ENCODE measurements around the gene KRTAP4-1. TPM values are rescaled to one million over a fixed set of nuclear protein-coding genes. Genes with fewer than 3 reads are reported as not detected.
"Not testable (repeated sequence)": the region's sequence is repeated elsewhere in the genome, so short reads cannot be mapped to it uniquely, and the experiment has no call there.

Gene KRTAP4-1
- polyA plus RNA-seq (ENCODE audit: insufficient read length in 4 of 4): not detected

GRCh38 chr17:41184480-41184961 lies at the start of gene KRTAP4-1:
Gene KRTAP4-1 (minus strand): TSS chr17:41184911. CDS start chr17:41184854, 57 bp downstream.
- no peak for DNase-seq (ENCODE audit: low read depth in 4 of 4, low spot score in 2 of 4)

GRCh38 chr17:41232399-41233105 lies 47.8 kb upstream of the KRTAP4-1 start, which contains the start of gene KRTAP9-3:
Gene KRTAP9-3 (plus strand): TSS chr17:41232449. CDS start chr17:41232502, 53 bp downstream.
- not testable (repeated sequence) for DNase-seq (ENCODE audit: low read depth in 4 of 4, low spot score in 2 of 4)

GRCh38 chr17:41231731-41232130 lies 47.0 kb upstream of the KRTAP4-1 start:
- no peak for DNase-seq (ENCODE audit: low read depth in 4 of 4, low spot score in 2 of 4)

GRCh38 chr17:41230094-41230493 lies 45.4 kb upstream of the KRTAP4-1 start:
- no peak for DNase-seq (ENCODE audit: low read depth in 4 of 4, low spot score in 2 of 4)

- not testable (repeated sequence) for DNase-seq (ENCODE audit: low read depth in 4 of 4, low spot score in 2 of 4)
These were observed 41.9 kb upstream of the KRTAP4-1 start, which contains the start of gene KRTAP9-2 for GRCh38 chr17:41226598-41227095. Gene KRTAP9-2 (plus strand): TSS chr17:41226648. CDS start chr17:41226655, 7 bp downstream.

- DNase-seq (ENCODE audit: low read depth in 4 of 4, low spot score in 2 of 4): no peak
These were observed 41.3 kb upstream of the KRTAP4-1 start for GRCh38 chr17:41226051-41226450.

GRCh38 chr17:41223821-41224220 lies 39.1 kb upstream of the KRTAP4-1 start:
- DNase-seq (ENCODE audit: low read depth in 4 of 4, low spot score in 2 of 4): no peak

- no peak for DNase-seq (ENCODE audit: low read depth in 4 of 4, low spot score in 2 of 4)
These were observed 31.0 kb upstream of the KRTAP4-1 start for GRCh38 chr17:41215681-41216080.

GRCh38 chr17:41212524-41213169 lies 27.9 kb upstream of the KRTAP4-1 start:
- no peak for DNase-seq (ENCODE audit: low read depth in 4 of 4, low spot score in 2 of 4)

- DNase-seq (ENCODE audit: low read depth in 4 of 4, low spot score in 2 of 4): no peak
These were observed 27.2 kb upstream of the KRTAP4-1 start for GRCh38 chr17:41211845-41212466.

GRCh38 chr17:41199421-41200078 lies 14.8 kb upstream of the KRTAP4-1 start:
- DNase-seq (ENCODE audit: low read depth in 4 of 4, low spot score in 2 of 4): no peak

GRCh38 chr17:41196068-41196467 lies 11.4 kb upstream of the KRTAP4-1 start:
- DNase-seq (ENCODE audit: low read depth in 4 of 4, low spot score in 2 of 4): no peak

- DNase-seq (ENCODE audit: low read depth in 4 of 4, low spot score in 2 of 4): no peak
These were observed 5.6 kb upstream of the KRTAP4-1 start for GRCh38 chr17:41190328-41190727.

GRCh38 chr17:41189837-41190318 lies 5.2 kb upstream of the KRTAP4-1 start, which contains the start of gene KRTAP9-1:
Gene KRTAP9-1 (plus strand): TSS chr17:41189887. CDS start chr17:41189887, 0 bp downstream.
- DNase-seq (ENCODE audit: low read depth in 4 of 4, low spot score in 2 of 4): not testable (repeated sequence)

- no peak for DNase-seq (ENCODE audit: low read depth in 4 of 4, low spot score in 2 of 4)
These were observed 2.2 kb upstream of the KRTAP4-1 start for GRCh38 chr17:41186872-41187271.

GRCh38 chr17:41185001-41185400 lies 290 bp upstream of the KRTAP4-1 start:
- no peak for DNase-seq (ENCODE audit: low read depth in 4 of 4, low spot score in 2 of 4)

GRCh38 chr17:41178843-41179616 lies 5.7 kb downstream of the KRTAP4-1 start:
- DNase-seq (ENCODE audit: low read depth in 4 of 4, low spot score in 2 of 4): no peak

- DNase-seq (ENCODE audit: low read depth in 4 of 4, low spot score in 2 of 4): no peak
These were observed 6.4 kb downstream of the KRTAP4-1 start for GRCh38 chr17:41178341-41178740.

GRCh38 chr17:41177727-41178271 lies 6.9 kb downstream of the KRTAP4-1 start, which contains the start of gene KRTAP4-2:
Gene KRTAP4-2 (minus strand): TSS chr17:41178221. CDS start chr17:41178164, 57 bp downstream.
- DNase-seq (ENCODE audit: low read depth in 4 of 4, low spot score in 2 of 4): no peak

All from left renal cortex interstitium (tissue), 4 donors.